ENCODE measurements around the gene STARD7. TPM values are rescaled to one million over a fixed set of nuclear protein-coding genes. Genes with fewer than 3 reads are reported as not detected.

The STARD7 gene
- total RNA-seq, 2 donors from 2014 or later: 93.1 to 141 TPM

DNA sequence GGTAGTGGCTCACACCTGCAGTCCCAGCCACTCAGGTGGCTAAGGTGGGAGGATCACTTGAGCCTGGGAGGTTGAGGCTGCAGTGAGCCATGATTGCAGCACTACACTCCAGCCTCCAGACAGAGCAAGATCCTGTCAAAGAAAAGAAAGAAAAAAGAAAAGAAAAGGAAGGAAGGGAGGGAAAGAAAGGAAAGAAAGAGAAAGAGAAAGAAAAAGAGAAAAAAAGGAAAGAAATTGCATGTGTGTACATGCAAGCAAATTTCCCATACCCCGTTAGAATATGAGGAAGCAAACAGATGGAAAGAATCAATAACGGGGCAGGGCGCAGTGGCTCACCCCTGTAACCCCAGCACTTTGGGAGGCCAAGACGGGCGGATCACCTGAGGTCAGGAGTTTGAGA, 39.3 kb upstream of the STARD7 start:
- WGBS: 88% methylated on average over 5 of the region's 5 CpGs
- DNase-seq (ENCODE audit: low spot score): no peak
- Histone ChIP-seq H3K27me3 (replicated peaks; ENCODE audit: insufficient read depth) (no peaks in the 10 kb centered on the region), H3K36me3 (peaks cover 0 to under 1% of the 10 kb centered on the region in 2 donors), H3K9me3 (no peaks in the 10 kb centered on the region), H3K27ac (no peak overlapping the region), H3K4me1 (replicated peaks) (no peaks in the 10 kb centered on the region), H3K4me3 (no peak overlapping the region)
- intact Hi-C loops (cut with DNase I): no loop called here
- TF ChIP-seq POLR2AphosphoS5 (IDR thresholded peaks at IDR 0.05) (no peak), POLR2A (IDR thresholded peaks at IDR 0.05) (no peak)
- TF ChIP-seq, protein P1, sequence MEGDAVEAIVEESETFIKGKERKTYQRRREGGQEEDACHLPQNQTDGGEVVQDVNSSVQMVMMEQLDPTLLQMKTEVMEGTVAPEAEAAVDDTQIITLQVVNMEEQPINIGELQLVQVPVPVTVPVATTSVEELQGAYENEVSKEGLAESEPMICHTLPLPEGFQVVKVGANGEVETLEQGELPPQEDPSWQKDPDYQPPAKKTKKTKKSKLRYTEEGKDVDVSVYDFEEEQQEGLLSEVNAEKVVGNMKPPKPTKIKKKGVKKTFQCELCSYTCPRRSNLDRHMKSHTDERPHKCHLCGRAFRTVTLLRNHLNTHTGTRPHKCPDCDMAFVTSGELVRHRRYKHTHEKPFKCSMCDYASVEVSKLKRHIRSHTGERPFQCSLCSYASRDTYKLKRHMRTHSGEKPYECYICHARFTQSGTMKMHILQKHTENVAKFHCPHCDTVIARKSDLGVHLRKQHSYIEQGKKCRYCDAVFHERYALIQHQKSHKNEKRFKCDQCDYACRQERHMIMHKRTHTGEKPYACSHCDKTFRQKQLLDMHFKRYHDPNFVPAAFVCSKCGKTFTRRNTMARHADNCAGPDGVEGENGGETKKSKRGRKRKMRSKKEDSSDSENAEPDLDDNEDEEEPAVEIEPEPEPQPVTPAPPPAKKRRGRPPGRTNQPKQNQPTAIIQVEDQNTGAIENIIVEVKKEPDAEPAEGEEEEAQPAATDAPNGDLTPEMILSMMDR (IDR thresholded peaks at IDR 0.05): no peak

DNA sequence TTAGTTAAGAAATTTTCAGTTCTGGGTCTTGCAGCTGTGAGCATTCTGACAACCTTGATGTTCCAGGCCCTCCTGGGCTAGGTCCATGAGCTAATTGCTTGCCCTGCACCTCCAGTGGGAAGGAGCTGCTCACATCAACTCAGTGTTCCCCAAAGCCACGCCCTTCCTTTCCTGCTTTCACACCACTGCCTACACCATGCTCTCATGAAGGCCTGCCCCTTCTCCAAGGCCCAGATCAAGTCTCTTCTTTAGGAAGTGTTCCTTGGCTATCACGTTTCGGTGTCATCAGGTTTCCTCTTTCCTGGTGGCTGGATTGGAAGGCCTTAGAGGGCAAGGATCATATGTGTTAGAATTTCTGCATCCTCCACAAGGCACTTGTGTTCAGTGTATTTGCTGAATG, 38.4 kb upstream of the STARD7 start:
- Histone ChIP-seq H3K27me3 (replicated peaks; ENCODE audit: insufficient read depth) (no peaks in the 10 kb centered on the region), H3K9me3 (no peaks in the 10 kb centered on the region), H3K27ac (no peak overlapping the region), H3K4me1 (replicated peaks) (no peaks in the 10 kb centered on the region), H3K36me3 (no peaks in the 10 kb centered on the region), H3K4me3 (no peak overlapping the region)
- DNase-seq (ENCODE audit: low spot score): no peak
- intact Hi-C loops (cut with DNase I): no loop called here
- TF ChIP-seq, protein P1 (IDR thresholded peaks at IDR 0.05): no peak
- TF ChIP-seq POLR2AphosphoS5 (IDR thresholded peaks at IDR 0.05) (no peak), POLR2A (IDR thresholded peaks at IDR 0.05) (no peak)
- WGBS: 87% methylated on average over 3 of the region's 3 CpGs

DNA sequence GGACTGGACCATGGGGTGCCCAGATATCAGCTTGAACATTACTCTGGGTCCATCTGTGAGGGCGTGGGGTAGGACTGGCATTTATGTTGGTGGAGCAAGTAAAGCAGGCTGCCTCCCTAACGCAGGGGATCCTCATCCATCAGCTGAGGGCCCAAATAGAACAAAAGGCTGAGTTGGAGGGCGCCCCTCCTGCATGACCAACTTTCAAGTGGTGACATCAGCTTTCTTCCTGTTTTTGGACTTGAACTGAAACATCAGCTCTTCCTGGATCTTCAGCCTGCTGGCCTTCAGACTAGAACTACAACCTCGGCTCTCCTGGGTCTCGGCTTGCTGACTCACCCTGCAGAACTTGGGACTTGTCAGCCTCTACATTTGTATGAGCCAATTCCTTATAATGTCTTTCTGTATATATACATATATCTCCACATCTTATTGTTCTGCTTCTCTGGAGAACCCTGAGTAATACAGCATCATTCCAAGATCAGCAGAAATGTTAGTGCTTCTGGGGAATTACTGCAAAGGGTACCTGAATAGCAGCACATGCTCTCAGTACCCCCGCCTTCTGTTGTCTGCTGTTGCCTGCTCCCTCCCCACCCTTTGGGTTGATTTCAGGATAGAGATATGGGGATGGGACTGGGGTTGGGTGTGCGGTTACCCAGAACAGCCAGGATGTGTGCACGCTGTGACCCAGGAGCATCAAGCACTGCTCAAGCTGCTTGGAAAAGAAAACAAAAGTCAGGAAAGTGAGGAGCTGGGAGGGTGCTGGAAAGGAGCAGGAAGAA, 37.2 kb upstream of the STARD7 start:
- no peaks in the 10 kb centered on the region for H3K9me3 ChIP-seq
- no peaks in the 10 kb centered on the region for H3K4me1 ChIP-seq (replicated peaks)
- no peak overlapping the region for H3K27ac ChIP-seq
- H3K36me3 ChIP-seq: no peaks in the 10 kb centered on the region
- H3K4me3 ChIP-seq: no peak overlapping the region
- intact Hi-C loops (cut with DNase I): no loop called here
- no peak for DNase-seq (ENCODE audit: low spot score)
- TF ChIP-seq POLR2A (IDR thresholded peaks at IDR 0.05) (no peak), POLR2AphosphoS5 (IDR thresholded peaks at IDR 0.05) (no peak)
- TF ChIP-seq, protein P1 (IDR thresholded peaks at IDR 0.05): no peak
- no peaks in the 10 kb centered on the region for H3K27me3 ChIP-seq (replicated peaks; ENCODE audit: insufficient read depth)
- 88% methylated on average over 8 of the region's 8 CpGs for WGBS

DNA sequence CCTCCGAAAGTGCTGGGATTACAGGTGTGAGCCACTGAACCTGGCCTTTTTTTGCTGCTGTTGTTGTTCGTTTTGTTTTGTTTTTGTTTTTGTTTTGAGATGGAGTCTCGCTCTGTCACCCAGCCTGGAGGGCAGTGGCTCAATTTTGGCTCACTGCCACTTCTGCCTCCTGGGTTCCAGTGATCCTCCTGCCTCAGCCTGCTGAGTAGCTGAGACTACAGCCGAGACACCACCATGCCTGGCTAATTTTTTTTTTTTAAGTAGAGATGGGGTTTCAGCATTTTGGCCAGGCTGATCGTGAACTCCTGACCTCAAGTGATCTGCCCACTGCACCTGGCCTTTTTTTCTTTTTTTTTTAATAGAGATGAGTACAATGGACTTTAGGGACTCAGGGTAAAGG, 35.2 kb upstream of the STARD7 start:
- H3K9me3 ChIP-seq: no peaks in the 10 kb centered on the region
- no peaks in the 10 kb centered on the region for H3K36me3 ChIP-seq
- no peak overlapping the region for H3K27ac ChIP-seq
- intact Hi-C loops (cut with DNase I): no loop called here
- no peak for DNase-seq (ENCODE audit: low spot score)
- 92% methylated on average over 5 of the region's 5 CpGs for WGBS
- H3K4me1 ChIP-seq (replicated peaks): no peaks in the 10 kb centered on the region
- TF ChIP-seq POLR2A (IDR thresholded peaks at IDR 0.05) (no peak), POLR2AphosphoS5 (IDR thresholded peaks at IDR 0.05) (no peak)
- TF ChIP-seq, protein P1 (IDR thresholded peaks at IDR 0.05): no peak
- H3K27me3 ChIP-seq (replicated peaks; ENCODE audit: insufficient read depth): no peaks in the 10 kb centered on the region
- H3K4me3 ChIP-seq: no peak overlapping the region
